H1 (cell line): ENCODE measurements around the gene RIPPLY3. TPM values are rescaled to one million over a fixed set of nuclear protein-coding genes. Genes with fewer than 3 reads are reported as not detected.

Experiments
- CTCF ChIA-PET: fragments of 300-600 bp; sonication (Branson Sonifier 250); formaldehyde crosslinking; loops from one replicate; lab custom pipeline; 2021; ENCODE audit not compliant: partially characterized antibody; lab: Charles Lee
- POLR2A ChIA-PET: fragments of 300-600 bp; sonication (Branson Sonifier 250); formaldehyde crosslinking; loops from one replicate; lab custom pipeline; 2021; ENCODE audit warnings: inconsistent platforms; ENCODE audit not compliant: partially characterized antibody; lab: Charles Lee
- DNase-seq, 2 experiments: peaks; one replicate each; pipeline versions ENCODE4 v3.0.0 to v3.0.0-alpha.2; 2010 to 2022; ENCODE audit warnings: low spot score in 2 of 2, low read depth in 1 of 2, mixed read lengths in 1 of 2
- FAIRE-seq: peaks from 2 replicates; lab custom pipeline; 2011; peaks lifted over from hg19 to GRCh38; lab: Jason Lieb, UNC
- H2AFZ ChIP-seq: 2 replicates; pipeline ENCODE4 v1.8.1; 2012; ENCODE audit warnings: low read length, inconsistent platforms
- H2AK5ac ChIP-seq: 2 replicates; pipeline ENCODE4 v1.6.1; 2013; ENCODE audit warnings: low read depth, low read length
- H2BK120ac ChIP-seq: replicated peaks from 2 replicates; pipeline ENCODE3; 2013; ENCODE audit warnings: low read depth, low read length, inconsistent platforms
- H2BK12ac ChIP-seq: 2 replicates; pipeline ENCODE4 v1.6.1; 2013; ENCODE audit warnings: low read depth, low read length
- H2BK15ac ChIP-seq: 2 replicates; pipeline ENCODE4 v1.6.1; 2013; ENCODE audit warnings: low read length
- H2BK20ac ChIP-seq: 2 replicates; pipeline ENCODE4 v1.6.1; 2013; ENCODE audit warnings: low read length
- H2BK5ac ChIP-seq: 2 replicates; pipeline ENCODE4 v1.6.1; 2013; ENCODE audit warnings: low read depth, low read length
- H3K14ac ChIP-seq: 2 replicates; pipeline ENCODE4 v1.6.1; 2013; ENCODE audit warnings: inconsistent platforms; ENCODE audit not compliant: insufficient read length
- H3K18ac ChIP-seq: 2 replicates; pipeline ENCODE4 v1.6.1; 2013; ENCODE audit warnings: low read length; ENCODE audit errors: extremely low read depth
- H3K23ac ChIP-seq: 2 replicates; pipeline ENCODE4 v1.6.1; 2013; ENCODE audit warnings: inconsistent platforms; ENCODE audit not compliant: insufficient read length
- H3K23me2 ChIP-seq: 2 replicates; pipeline ENCODE4 v1.6.1; 2013; ENCODE audit warnings: low read depth, low read length
- H3K27ac ChIP-seq: 2 replicates; pipeline ENCODE4 v1.6.1; 2011; ENCODE audit warnings: low read depth, low read length, inconsistent platforms
- H3K27me3 ChIP-seq, 4 experiments: replicated peaks in 1 of 4; 1 replicate in 1 of 4; 2 replicates in 3 of 4; pipeline versions ENCODE4 v1.6.1 to v1.8.1; 2011 to 2013; ENCODE audit warnings: low read length in 3 of 4, mild to moderate bottlenecking in 3 of 4, inconsistent platforms in 2 of 4, mixed read lengths in 2 of 4, moderate library complexity in 1 of 4; ENCODE audit not compliant: control insufficient read depth in 3 of 4, insufficient read depth in 3 of 4; ENCODE audit errors: extremely low read depth in 1 of 4
- H3K36me3 ChIP-seq, 4 experiments: 2 replicates each; pipeline versions ENCODE4 v1.6.1 to v1.8.1; 2011 to 2013; ENCODE audit warnings: mild to moderate bottlenecking in 4 of 4, low read length in 3 of 4, moderate library complexity in 2 of 4, control low read depth in 1 of 4, inconsistent platforms in 1 of 4; ENCODE audit not compliant: insufficient read depth in 4 of 4, control insufficient read depth in 2 of 4
- H3K4ac ChIP-seq: replicated peaks from 2 replicates; pipeline ENCODE3; 2013; ENCODE audit warnings: low read length, low read depth, mixed read lengths, inconsistent platforms; ENCODE audit not compliant: insufficient read length
- H3K4me1 ChIP-seq, 4 experiments: replicated peaks in 1 of 4; 1 replicate in 1 of 4; 2 replicates in 3 of 4; pipeline versions ENCODE4 v1.6.1 to v1.8.1; 2011 to 2013; ENCODE audit warnings: low read length in 3 of 4, inconsistent platforms in 2 of 4, mixed read lengths in 1 of 4; ENCODE audit not compliant: insufficient read depth in 4 of 4, control insufficient read depth in 3 of 4
- H3K4me2 ChIP-seq, 2 experiments: 2 replicates each; pipeline versions ENCODE4 v1.6.1 to v1.8.1; 2011 to 2013; ENCODE audit warnings: low read depth in 2 of 2, low read length in 2 of 2, control low read depth in 1 of 2, inconsistent platforms in 1 of 2, mild to moderate bottlenecking in 1 of 2; ENCODE audit not compliant: insufficient read depth in 1 of 2
- H3K4me3 ChIP-seq, 4 experiments: fragments of 200-600, 300-600 bp in 1 of 4; sonication (generic), shearing (Covaris generic), sonication (Bioruptor Twin) in 1 of 4; 2 replicates each; pipeline versions ENCODE4 v1.5.1 to v1.8.1; 2011 to 2016; ENCODE audit warnings: low read length in 4 of 4, low read depth in 3 of 4, control low read depth in 2 of 4, inconsistent platforms in 2 of 4, mild to moderate bottlenecking in 2 of 4, mixed read lengths in 1 of 4, moderate library complexity in 1 of 4; ENCODE audit not compliant: insufficient read depth in 2 of 4; ENCODE audit errors: extremely low read depth in 1 of 4
- H3K56ac ChIP-seq: replicated peaks from 2 replicates; pipeline ENCODE3; 2013; ENCODE audit warnings: low read depth, mild to moderate bottlenecking, mixed read lengths, low read length, inconsistent platforms; ENCODE audit not compliant: insufficient read length
- H3K79me1 ChIP-seq: 2 replicates; pipeline ENCODE4 v1.6.1; 2013; ENCODE audit warnings: low read depth, low read length, control low read depth
- H3K79me2 ChIP-seq, 2 experiments: 2 replicates each; pipeline versions ENCODE4 v1.6.1 to v1.8.1; 2012 to 2013; ENCODE audit warnings: low read length in 2 of 2, mild to moderate bottlenecking in 2 of 2, inconsistent platforms in 1 of 2; ENCODE audit not compliant: insufficient read depth in 2 of 2, control insufficient read depth in 1 of 2
- H3K9ac ChIP-seq, 4 experiments: replicated peaks in 1 of 4; 1 replicate in 1 of 4; 2 replicates in 3 of 4; pipeline versions ENCODE4 v1.6.1 to v1.8.1; 2011 to 2013; ENCODE audit warnings: low read depth in 3 of 4, low read length in 3 of 4, control low read depth in 2 of 4, mild to moderate bottlenecking in 2 of 4, moderate library complexity in 2 of 4, inconsistent platforms in 1 of 4; ENCODE audit errors: extremely low read depth in 1 of 4
- H3K9me3 ChIP-seq, 2 experiments: 2 replicates each; pipeline versions ENCODE4 v1.6.1 to v1.8.1; 2012 to 2013; ENCODE audit warnings: mild to moderate bottlenecking in 2 of 2, moderate library complexity in 2 of 2, control low read depth in 1 of 2, inconsistent platforms in 1 of 2, low read depth in 1 of 2, low read length in 1 of 2, mixed read lengths in 1 of 2; ENCODE audit not compliant: insufficient read depth in 2 of 2
- H4K20me1 ChIP-seq, 2 experiments: replicated peaks in 1 of 2; 2 replicates each; pipeline versions ENCODE3 to v1.8.1; 2011 to 2013; ENCODE audit warnings: inconsistent platforms in 2 of 2, low read length in 2 of 2, mild to moderate bottlenecking in 1 of 2; ENCODE audit not compliant: insufficient read depth in 2 of 2, control insufficient read depth in 1 of 2
- H4K5ac ChIP-seq: 2 replicates; pipeline ENCODE4 v1.6.1; 2013; ENCODE audit warnings: low read length, low read depth, mixed read lengths, inconsistent platforms; ENCODE audit not compliant: insufficient read length
- H4K8ac ChIP-seq: 2 replicates; pipeline ENCODE4 v1.8.0; 2013; ENCODE audit warnings: mild to moderate bottlenecking, moderate library complexity, low read length, inconsistent platforms; ENCODE audit not compliant: insufficient read depth; ENCODE audit errors: extremely low read depth
- H4K91ac ChIP-seq: replicated peaks from 2 replicates; pipeline ENCODE3; 2013; ENCODE audit warnings: low read length, mixed read lengths, inconsistent platforms; ENCODE audit not compliant: insufficient read length
- BRCA1 ChIP-seq: IDR thresholded peaks from 2 replicates; pipeline ENCODE4 v1.6.1; 2012; ENCODE audit warnings: low read depth, low read length, improper control_type of control experiment
- CEBPB ChIP-seq: IDR thresholded peaks from 2 replicates; pipeline ENCODE4 v1.6.1; 2012; ENCODE audit warnings: low read depth, low read length
- CREB1 ChIP-seq: IDR thresholded peaks from 2 replicates; pipeline ENCODE4 v1.6.1; 2012; ENCODE audit warnings: inconsistent platforms
- CTCF ChIP-seq, 3 experiments: IDR thresholded peaks; 1 replicate in 2 of 3; 2 replicates in 1 of 3; pipeline versions ENCODE4 v1.5.1 to v1.6.1; 2011; ENCODE audit warnings: low read length in 3 of 3, mild to moderate bottlenecking in 3 of 3, inconsistent platforms in 2 of 3, low read depth in 1 of 3, moderate library complexity in 1 of 3; ENCODE audit not compliant: insufficient read depth in 1 of 3; ENCODE audit errors: control extremely low read depth in 1 of 3
- EGR1 ChIP-seq: IDR thresholded peaks from 2 replicates; pipeline ENCODE4 v1.6.1; 2011; ENCODE audit warnings: low read depth, low read length, borderline replicate concordance
- GTF2F1 ChIP-seq: IDR thresholded peaks from 2 replicates; pipeline ENCODE4 v1.6.1; 2012; ENCODE audit warnings: low read depth, low read length, improper control_type of control experiment, borderline replicate concordance
- JUN ChIP-seq: IDR thresholded peaks from 2 replicates; pipeline ENCODE4 v1.6.1; 2011; ENCODE audit warnings: low read depth, mild to moderate bottlenecking, improper control_type of control experiment, low read length
- JUND ChIP-seq: IDR thresholded peaks from 2 replicates; pipeline ENCODE4 v1.6.1; 2011; ENCODE audit warnings: mild to moderate bottlenecking, improper control_type of control experiment, low read length
- KDM4A ChIP-seq: IDR thresholded peaks from one replicate; pipeline ENCODE4 v1.7.1; 2012; ENCODE audit warnings: low read depth, mild to moderate bottlenecking, moderate library complexity, low read length, inconsistent platforms; ENCODE audit not compliant: severe bottlenecking
- MAX ChIP-seq: IDR thresholded peaks from 2 replicates; pipeline ENCODE4 v1.6.1; 2012; ENCODE audit warnings: inconsistent platforms
- RAD21 ChIP-seq, 2 experiments: IDR thresholded peaks in 1 of 2; conservative IDR thresholded peaks in 1 of 2; 2 replicates each; pipeline ENCODE4 v1.6.1; 2011; ENCODE audit warnings: low read depth in 2 of 2, low read length in 2 of 2, improper control_type of control experiment in 1 of 2, inconsistent platforms in 1 of 2, mild to moderate bottlenecking in 1 of 2, moderate library complexity in 1 of 2
- TCF12 ChIP-seq: IDR thresholded peaks from 2 replicates; pipeline ENCODE4 v1.6.1; 2011; ENCODE audit warnings: low read depth, mild to moderate bottlenecking, low read length
- WGBS, 2 experiments: shearing (Covaris generic) in 1 of 2; methylation state at CpG; one replicate each; pipeline versions ENCODE4 v1.1.6 to v1.1.7; 2013 to 2015; ENCODE audit warnings: low lambda C conversion rate in 2 of 2, mixed read lengths in 2 of 2, inconsistent platforms in 1 of 2, low coverage in 1 of 2, missing lambda C conversion rate in 1 of 2; ENCODE audit not compliant: insufficient replicate concordance in 2 of 2, insufficient coverage in 1 of 2, insufficient read length in 1 of 2; ENCODE audit errors: extremely low coverage in 1 of 2, missing lambda C conversion rate in 1 of 2; 5-methylcytosine and 5-hydroxymethylcytosine counted together
- polyA plus RNA-seq, 7 experiments: library from polyadenylated mRNA; depleted of rRNA in 3 of 7; stranded (reverse) in 5 of 7; unstranded in 2 of 7; fragments of >200 nt in 5 of 7; fragments of 200-250 nt in 2 of 7; gene quantifications; 1 replicate in 5 of 7; 2 replicates in 1 of 7; 4 replicates in 1 of 7; pipeline versions ENCODE4 v1.2.1 to v1.2.3, GENCODE V29; 2011 to 2013; ENCODE audit warnings: missing spikeins in 2 of 7, mixed read lengths in 2 of 7
- total RNA-seq: library from RNA; stranded (reverse); fragmentation: NEBNext Ultra II Directional; extraction: Animal tissue kit (Norgen Biotek cat#: 25700); gene quantifications from 2 replicates; pipeline ENCODE4 v1.2.1, GENCODE V29; 2021

The RIPPLY3 gene
- total and polyA plus RNA-seq, 2 of the 8 experiments (the other 6 are each of a cell fraction or from before 2014, with no cell fraction given) = 2.0 to 2.2 TPM

- H4K20me1 ChIP-seq = no peaks in the 10 kb centered on the region
- ChIA-PET POLR2A (interaction anchor here (1.2 to 1.6 kb wide), 2 partner anchors 9 to 104 kb away, joined by 3 to 4 read pairs; no protein-coding TSS in a partner anchor), CTCF (interaction anchor here (1.0 to 1.2 kb wide), 2 partner anchors 8 to 226 kb away, joined by 3 to 4 read pairs; no protein-coding TSS in a partner anchor)
- H2BK12ac ChIP-seq = no peak overlapping the region
- H4K91ac ChIP-seq = no peak overlapping the region
- H2AK5ac ChIP-seq = no peak overlapping the region
- no peak overlapping the region for H3K56ac ChIP-seq
- no peak for DNase-seq
- no peak overlapping the region for H3K4me2 ChIP-seq
- no peak overlapping the region for H3K4ac ChIP-seq
- H3K4me3 ChIP-seq = no peak overlapping the region
- no peak overlapping the region for H2BK15ac ChIP-seq
- no peak overlapping the region for H3K9ac ChIP-seq
- H3K27ac ChIP-seq = no peak overlapping the region
- H3K79me2 ChIP-seq = no peaks in the 10 kb centered on the region
- no peak overlapping the region for H3K14ac ChIP-seq
- TF ChIP-seq RAD21 (IDR thresholded peaks at IDR 0.05 in 1 of 2, conservative IDR thresholded peaks at IDR 0.05 in 1 of 2; ENCODE audit: low read depth in 2 of 2, low read length in 2 of 2) = no peak
- no peak for TF ChIP-seq JUN
- TF ChIP-seq CTCF (IDR thresholded peaks at IDR 0.05; ENCODE audit: control extremely low read depth in 1 of 3, insufficient read depth in 1 of 3, low read depth in 1 of 3, low read length in 3 of 3) = no peak
- TF ChIP-seq TCF12 = no peak
- no peak for TF ChIP-seq KDM4A
- no peak for TF ChIP-seq BRCA1
- TF ChIP-seq CREB1 = no peak
- no peak for TF ChIP-seq MAX
- TF ChIP-seq EGR1 = no peak
- no peak for TF ChIP-seq GTF2F1
- no peak for TF ChIP-seq JUND
- no peak for TF ChIP-seq CEBPB
- no peaks in the 10 kb centered on the region for H3K79me1 ChIP-seq
- H3K9me3 ChIP-seq = no peaks in the 10 kb centered on the region
- H3K36me3 ChIP-seq = no peaks in the 10 kb centered on the region
- FAIRE-seq = no peak
- no peak overlapping the region for H3K18ac ChIP-seq
- no peak overlapping the region for H4K8ac ChIP-seq
- no peak overlapping the region for H2BK20ac ChIP-seq
- H3K23me2 ChIP-seq = peaks cover 3% of the 10 kb centered on the region; the same call in 1 of the 2 replicates
- H4K5ac ChIP-seq = no peak overlapping the region
- no peak overlapping the region for H2BK120ac ChIP-seq
- WGBS, 2 experiments = 85% methylated on average over 4 of the region's 4 CpGs; no CpG with 5 or more reads in 1 of the 2 experiments
- no peak overlapping the region for H2AFZ ChIP-seq
- no peak overlapping the region for H3K23ac ChIP-seq
- H3K4me1 ChIP-seq = peaks cover 0 to 6% (median 1%) of the 10 kb centered on the region in 4 experiments; a peak in 3 of 7 replicates
- H3K27me3 ChIP-seq = no peaks in the 10 kb centered on the region
- no peak overlapping the region for H2BK5ac ChIP-seq
Measured at GRCh38 chr21:36968414-36968813, 38.1 kb upstream of the RIPPLY3 start.
